Activated naive CD8-positive, alpha-beta T cell treated with anti-CD3 and anti-CD28 coated beads, Interleukin-2, amount 50 U/mL, for 24 hours (primary cell): ENCODE data around the gene SPOCK2.
A peak's percentile ranks its signal among the peaks of the same experiment; 100 is the strongest.
"Not testable (repeated sequence)": the region's sequence is repeated elsewhere in the genome, so short reads cannot be mapped to it uniquely, and the experiment has no call there.

Experiments used
- ATAC-seq: fragments of 150-1000 bp; cut with Tn5 transposase; one replicate; pipeline ENCODE4 v1.10.0; 2021
- DNase-seq: peaks from one replicate; pipeline ENCODE4 v3.0.0; 2021
- H3K27ac Mint-ChIP-seq: one replicate; pipeline ENCODE4 v1.8.0; 2021; ENCODE audit warnings: mild to moderate bottlenecking, mixed read lengths
- H3K27me3 Mint-ChIP-seq: one replicate; pipeline ENCODE4 v1.8.0; 2021; ENCODE audit warnings: mixed read lengths
- H3K36me3 Mint-ChIP-seq: one replicate; pipeline ENCODE4 v1.8.0; 2021; ENCODE audit warnings: low read depth, mixed read lengths
- H3K4me1 Mint-ChIP-seq: one replicate; pipeline ENCODE4 v1.8.0; 2021; ENCODE audit warnings: mixed read lengths
- H3K4me3 Mint-ChIP-seq: one replicate; pipeline ENCODE4 v1.8.0; 2021; ENCODE audit warnings: mild to moderate bottlenecking, moderate library complexity, mixed read lengths
- H3K9me3 Mint-ChIP-seq: one replicate; pipeline ENCODE4 v1.8.0; 2021; ENCODE audit warnings: mixed read lengths

Gene SPOCK2, protein sequence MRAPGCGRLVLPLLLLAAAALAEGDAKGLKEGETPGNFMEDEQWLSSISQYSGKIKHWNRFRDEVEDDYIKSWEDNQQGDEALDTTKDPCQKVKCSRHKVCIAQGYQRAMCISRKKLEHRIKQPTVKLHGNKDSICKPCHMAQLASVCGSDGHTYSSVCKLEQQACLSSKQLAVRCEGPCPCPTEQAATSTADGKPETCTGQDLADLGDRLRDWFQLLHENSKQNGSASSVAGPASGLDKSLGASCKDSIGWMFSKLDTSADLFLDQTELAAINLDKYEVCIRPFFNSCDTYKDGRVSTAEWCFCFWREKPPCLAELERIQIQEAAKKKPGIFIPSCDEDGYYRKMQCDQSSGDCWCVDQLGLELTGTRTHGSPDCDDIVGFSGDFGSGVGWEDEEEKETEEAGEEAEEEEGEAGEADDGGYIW

DNA sequence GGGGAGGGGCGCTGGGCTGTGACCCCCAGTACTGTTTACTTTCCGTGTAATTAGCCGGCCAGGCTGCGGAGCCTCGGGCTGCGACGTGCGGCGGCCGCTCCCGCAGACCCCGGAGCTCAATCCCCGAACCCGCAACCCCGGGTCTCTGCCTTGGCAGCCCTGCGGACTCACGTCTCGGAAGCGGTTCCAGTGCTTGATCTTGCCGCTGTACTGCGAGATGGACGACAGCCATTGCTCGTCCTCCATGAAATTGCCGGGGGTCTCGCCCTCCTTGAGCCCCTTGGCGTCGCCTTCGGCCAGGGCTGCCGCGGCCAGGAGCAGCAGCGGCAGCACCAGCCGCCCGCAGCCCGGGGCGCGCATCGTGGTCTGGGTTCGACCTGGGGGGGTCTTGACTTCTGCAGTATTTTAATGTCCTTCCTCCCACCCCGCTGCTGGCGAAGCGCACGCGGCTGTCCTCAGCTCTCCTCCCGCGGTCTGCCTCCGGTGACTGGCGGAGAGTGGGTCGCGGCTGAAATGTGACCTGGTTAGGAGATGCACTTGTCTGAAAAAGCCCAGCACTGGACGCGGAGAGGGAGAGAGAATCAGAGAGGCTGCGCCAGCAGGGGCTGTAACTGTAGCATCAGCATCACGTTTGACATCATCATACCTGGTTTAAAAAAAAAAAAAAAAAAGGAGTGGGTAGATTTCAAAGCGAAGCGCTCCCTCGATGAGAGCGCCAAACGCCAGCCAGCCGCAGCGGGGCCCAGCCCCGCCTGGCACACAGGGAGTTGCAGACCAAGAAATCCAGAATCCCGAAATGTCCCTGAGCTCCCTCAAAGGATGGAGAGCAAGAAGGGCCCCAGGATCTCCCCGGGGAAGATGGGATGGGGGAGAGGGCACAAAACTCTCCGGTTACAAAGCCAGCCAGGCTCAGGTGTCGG is at the start of gene SPOCK2:
Gene SPOCK2 (minus strand): TSS at position 583 of the 920 bp plus-strand sequence. CDS start 223 bp downstream, at position 360.
- peak; percentile 74 for ATAC-seq
- H3K4me3 Mint-ChIP-seq = peak within 1 kb of the TSS; percentile 96
- H3K36me3 Mint-ChIP-seq = peaks cover 31% of the 10 kb centered on the region
- peaks cover 62% of the 10 kb centered on the region for H3K4me1 Mint-ChIP-seq
- no peaks in the 10 kb centered on the region for H3K27me3 Mint-ChIP-seq
- peak within 1 kb of the TSS; percentile 97 for H3K27ac Mint-ChIP-seq
- H3K9me3 Mint-ChIP-seq = no peaks in the 10 kb centered on the region
- peak; percentile 67 for DNase-seq

- Mint-ChIP-seq H3K4me1 (peaks cover 36% of the 10 kb centered on the region), H3K9me3 (peaks cover 3% of the 10 kb centered on the region)
- ATAC-seq = no peak
Measured at GRCh38 chr10:72137583-72137982, 49.2 kb upstream of the SPOCK2 start.

DNA sequence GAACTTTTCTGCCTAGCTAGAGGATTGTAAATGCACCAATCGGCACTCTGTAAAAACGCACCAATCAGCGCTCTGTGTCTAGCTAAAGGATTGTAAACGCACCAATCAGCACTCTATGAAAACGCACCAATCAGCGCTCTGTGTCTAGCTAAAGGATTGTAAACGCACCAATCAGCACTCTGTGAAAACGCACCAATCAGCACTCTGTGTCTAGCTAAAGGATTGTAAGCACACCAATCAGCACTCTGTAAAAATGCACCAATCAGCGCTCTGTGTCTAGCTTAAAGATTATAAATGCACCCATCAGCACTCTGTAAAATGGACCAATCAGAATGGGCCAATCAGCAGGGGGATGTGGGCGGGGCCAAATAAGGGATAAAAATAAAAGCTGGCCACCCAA is 47.9 kb upstream of the SPOCK2 start:
- DNase-seq, ATAC-seq, H3K9me3 Mint-ChIP-seq, H3K27ac Mint-ChIP-seq, H3K4me3 Mint-ChIP-seq, H3K27me3 Mint-ChIP-seq: not testable (repeated sequence)
- Mint-ChIP-seq H3K4me1 (peaks cover 43% of the 10 kb centered on the region), H3K36me3 (peaks cover 29% of the 10 kb centered on the region)

More at GRCh38 chr10:72137583-72137982, 49.2 kb upstream of the SPOCK2 start:
- Mint-ChIP-seq H3K27me3 (no peaks in the 10 kb centered on the region), H3K36me3 (peaks cover 25% of the 10 kb centered on the region), H3K4me3 (no peak overlapping the region), H3K27ac (no peak overlapping the region)
- DNase-seq = no peak

DNA sequence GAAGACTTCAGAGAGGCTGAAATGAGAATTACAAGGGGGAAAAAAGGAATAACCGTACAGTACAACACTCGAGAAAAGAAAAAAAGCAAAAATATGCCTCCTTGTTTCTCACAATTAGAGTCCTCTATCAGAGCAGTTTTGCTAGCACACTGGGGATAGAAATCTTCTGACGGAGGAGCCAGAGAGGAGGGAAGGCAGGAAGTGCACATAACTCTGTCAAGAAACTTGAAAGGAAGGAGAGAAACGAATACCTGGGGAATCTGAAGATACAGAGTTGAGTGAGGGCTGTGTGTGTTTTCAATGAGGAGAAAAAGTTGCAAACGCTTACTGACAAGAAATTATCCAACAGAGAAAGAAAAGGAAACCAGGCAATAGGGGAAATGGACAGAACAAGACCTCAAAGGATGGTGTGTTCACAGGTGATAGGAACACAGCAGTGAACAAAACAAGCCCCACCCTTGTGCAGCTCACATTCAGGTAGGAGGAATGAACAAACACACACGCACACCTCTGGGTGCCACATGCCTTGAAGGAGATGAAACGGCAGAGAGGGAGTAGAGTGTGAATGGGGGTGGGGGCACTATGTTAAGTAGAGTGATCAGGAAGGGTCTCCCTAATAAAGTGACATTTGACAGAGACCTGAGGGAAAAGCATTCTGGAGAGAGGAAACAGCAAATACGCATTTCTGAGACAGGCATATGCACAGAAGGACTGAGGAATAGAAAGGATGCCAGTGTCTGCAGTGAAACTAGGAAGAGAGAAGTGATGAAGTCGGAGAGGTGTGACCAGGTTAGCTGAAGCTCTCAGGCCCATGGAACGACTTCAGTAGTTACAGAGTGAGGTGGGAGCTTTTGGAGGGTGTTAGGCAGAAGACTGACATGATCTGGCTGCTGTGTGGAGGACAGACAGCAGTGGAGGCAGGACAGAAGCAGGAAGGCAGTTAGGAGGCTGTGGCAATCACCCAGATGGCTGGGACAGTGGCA is 46.7 kb upstream of the SPOCK2 start:
- Mint-ChIP-seq H3K4me3 (no peak overlapping the region), H3K4me1 (peaks cover 38% of the 10 kb centered on the region), H3K27ac (peak overlapping the region; percentile 29), H3K9me3 (peaks cover 3% of the 10 kb centered on the region), H3K27me3 (no peaks in the 10 kb centered on the region), H3K36me3 (peaks cover 33% of the 10 kb centered on the region)
- no peak for ATAC-seq
- DNase-seq = no peak

DNA sequence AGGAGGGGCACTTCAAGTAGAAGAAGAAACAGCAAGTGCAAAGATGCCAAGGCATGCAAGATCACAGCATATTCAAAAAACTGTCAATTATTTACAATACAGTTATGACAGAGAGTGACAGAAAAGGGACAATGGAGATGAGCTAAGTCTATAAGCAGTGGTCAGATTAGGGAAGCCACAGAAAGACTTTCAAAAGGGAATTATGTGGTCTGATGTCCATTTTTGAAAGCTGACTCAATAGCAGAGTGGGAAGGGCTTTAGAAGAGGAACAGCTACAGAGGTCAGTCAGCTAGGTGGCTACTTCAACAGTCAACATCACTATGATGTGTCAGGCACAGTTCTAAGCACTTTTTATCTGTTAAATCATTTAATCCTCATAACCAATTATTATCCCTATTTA is 45.2 kb upstream of the SPOCK2 start:
- Mint-ChIP-seq H3K27me3 (no peaks in the 10 kb centered on the region), H3K27ac (peak overlapping the region; percentile 60), H3K4me1 (peaks cover 39% of the 10 kb centered on the region), H3K4me3 (no peak overlapping the region), H3K9me3 (peaks cover 3% of the 10 kb centered on the region), H3K36me3 (peaks cover 33% of the 10 kb centered on the region)
- ATAC-seq = peak; percentile 52
- no peak for DNase-seq

- ATAC-seq (no peak), DNase-seq (no peak)
- H3K4me1 Mint-ChIP-seq = peaks cover 39% of the 10 kb centered on the region
- peaks cover 3% of the 10 kb centered on the region for H3K9me3 Mint-ChIP-seq
- H3K36me3 Mint-ChIP-seq = peaks cover 36% of the 10 kb centered on the region
- H3K27ac Mint-ChIP-seq = peak overlapping the region; percentile 13
- no peak overlapping the region for H3K4me3 Mint-ChIP-seq
- H3K27me3 Mint-ChIP-seq = no peaks in the 10 kb centered on the region
Measured at GRCh38 chr10:72132854-72133253, 44.5 kb upstream of the SPOCK2 start.

DNA sequence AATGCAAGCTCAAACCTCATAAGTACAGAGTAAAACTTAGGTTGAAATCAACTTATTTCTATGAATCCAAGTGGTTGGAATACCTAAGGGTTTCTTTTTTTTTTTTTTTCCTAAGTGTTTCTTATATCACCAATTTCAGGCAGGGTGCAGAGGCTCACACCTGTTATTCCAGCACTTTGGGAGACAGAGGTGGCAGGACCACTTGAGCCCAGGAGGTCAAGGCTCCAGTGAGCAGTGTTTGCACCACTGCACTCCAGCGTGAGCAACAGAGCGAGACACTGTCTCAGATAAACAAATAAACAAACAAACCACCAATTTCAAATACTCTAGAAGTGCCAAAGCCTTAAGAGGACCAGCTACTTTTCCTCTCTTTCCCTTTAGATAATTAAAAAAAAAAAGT is 39.2 kb upstream of the SPOCK2 start:
- DNase-seq (no peak), ATAC-seq (no peak)
- no peaks in the 10 kb centered on the region for H3K9me3 Mint-ChIP-seq
- peaks cover 16% of the 10 kb centered on the region for H3K36me3 Mint-ChIP-seq
- H3K27me3 Mint-ChIP-seq = no peaks in the 10 kb centered on the region
- peaks cover 23% of the 10 kb centered on the region for H3K4me1 Mint-ChIP-seq
- H3K4me3 Mint-ChIP-seq = no peak overlapping the region
- H3K27ac Mint-ChIP-seq = no peak overlapping the region

- no peak for ATAC-seq
- Mint-ChIP-seq H3K9me3 (no peaks in the 10 kb centered on the region), H3K27me3 (no peaks in the 10 kb centered on the region), H3K36me3 (peaks cover 13% of the 10 kb centered on the region), H3K27ac (no peak overlapping the region), H3K4me1 (peaks cover 23% of the 10 kb centered on the region), H3K4me3 (no peak overlapping the region)
- DNase-seq = no peak
Measured at GRCh38 chr10:72126872-72127232, 38.5 kb upstream of the SPOCK2 start.

DNA sequence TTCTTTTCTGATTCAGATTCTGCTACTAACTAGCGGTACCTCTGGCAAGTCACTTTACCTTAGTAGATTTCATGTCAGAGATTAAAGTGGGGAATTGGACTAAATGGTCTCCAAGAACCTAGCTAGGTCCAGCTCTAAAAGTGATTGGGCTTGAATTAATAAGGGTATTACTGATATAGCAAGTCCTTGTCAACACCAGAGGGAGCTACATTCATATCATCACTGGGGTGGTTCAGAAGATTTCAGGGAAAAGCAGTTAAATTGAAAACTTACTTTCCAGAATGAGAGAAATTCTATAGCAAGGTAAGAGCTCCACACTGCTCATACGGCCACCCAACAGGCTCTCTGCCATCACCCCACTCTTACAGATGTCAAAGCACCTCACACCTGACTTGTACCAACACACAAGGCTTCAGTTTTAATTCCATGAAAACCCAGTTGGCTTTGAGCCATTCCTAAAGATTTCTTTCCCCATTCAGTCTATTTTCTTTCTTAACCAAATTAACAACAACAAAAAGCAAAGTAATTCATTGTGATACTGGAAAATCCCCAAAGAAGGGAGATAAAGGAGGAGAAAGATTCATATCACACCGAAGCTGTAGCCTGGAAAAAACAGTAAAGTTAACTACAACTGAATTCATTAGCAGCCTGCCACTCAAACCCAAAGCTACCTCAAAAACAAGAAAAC is 38.0 kb upstream of the SPOCK2 start:
- DNase-seq (no peak), ATAC-seq (no peak)
- Mint-ChIP-seq H3K4me3 (no peak overlapping the region), H3K27ac (no peak overlapping the region), H3K27me3 (no peaks in the 10 kb centered on the region), H3K9me3 (no peaks in the 10 kb centered on the region), H3K36me3 (peaks cover 18% of the 10 kb centered on the region), H3K4me1 (peaks cover 28% of the 10 kb centered on the region)

- DNase-seq (no peak), ATAC-seq (no peak)
- Mint-ChIP-seq H3K36me3 (peaks cover 20% of the 10 kb centered on the region), H3K4me1 (peaks cover 28% of the 10 kb centered on the region), H3K27me3 (no peaks in the 10 kb centered on the region), H3K27ac (no peak overlapping the region), H3K9me3 (no peaks in the 10 kb centered on the region), H3K4me3 (no peak overlapping the region)
Measured at GRCh38 chr10:72124989-72125388, 36.6 kb upstream of the SPOCK2 start.

- no peaks in the 10 kb centered on the region for H3K27me3 Mint-ChIP-seq
- ATAC-seq = no peak
- peaks cover 25% of the 10 kb centered on the region for H3K36me3 Mint-ChIP-seq
- no peak overlapping the region for H3K4me3 Mint-ChIP-seq
- DNase-seq = no peak
- no peak overlapping the region for H3K27ac Mint-ChIP-seq
- peaks cover 27% of the 10 kb centered on the region for H3K4me1 Mint-ChIP-seq
- no peaks in the 10 kb centered on the region for H3K9me3 Mint-ChIP-seq
Measured at GRCh38 chr10:72124381-72124780, 36.0 kb upstream of the SPOCK2 start.

- ATAC-seq = no peak
Measured at GRCh38 chr10:72123616-72124015, 35.3 kb upstream of the SPOCK2 start.

GRCh38 chr10:72122221-72122620 is 33.9 kb upstream of the SPOCK2 start:
- no peak for ATAC-seq
- Mint-ChIP-seq H3K4me3 (no peak overlapping the region), H3K4me1 (peaks cover 27% of the 10 kb centered on the region), H3K9me3 (peaks cover 3% of the 10 kb centered on the region), H3K27ac (peak overlapping the region; percentile 33), H3K27me3 (no peaks in the 10 kb centered on the region), H3K36me3 (peaks cover 28% of the 10 kb centered on the region)
- DNase-seq = no peak

More at GRCh38 chr10:72123616-72124015, 35.3 kb upstream of the SPOCK2 start:
- Mint-ChIP-seq H3K4me3 (no peak overlapping the region), H3K27ac (no peak overlapping the region), H3K36me3 (peaks cover 28% of the 10 kb centered on the region), H3K27me3 (no peaks in the 10 kb centered on the region), H3K9me3 (no peaks in the 10 kb centered on the region), H3K4me1 (peaks cover 27% of the 10 kb centered on the region)
- DNase-seq = no peak
